Kidney epithelial cell (primary cell): Measurements from ENCODE around the gene MPHOSPH9. TPM values are rescaled to one million over a fixed set of nuclear protein-coding genes. Genes with fewer than 3 reads are reported as not detected.

ENCODE experiments used
- DNase-seq: peaks from one replicate; pipeline ENCODE4 v3.0.0-alpha.2; 2010; ENCODE audit warnings: low read depth
- H3K27me3 ChIP-seq: 2 replicates; pipeline ENCODE4 v1.6.0; 2011; ENCODE audit warnings: low read length; ENCODE audit not compliant: control insufficient read depth, insufficient read depth
- H3K36me3 ChIP-seq: 2 replicates; pipeline ENCODE4 v1.5.1; 2011; ENCODE audit warnings: low read length; ENCODE audit not compliant: control insufficient read depth, insufficient read depth
- H3K4me3 ChIP-seq: 2 replicates; pipeline ENCODE4 v1.5.1; 2011; ENCODE audit warnings: low read depth, mild to moderate bottlenecking, control low read depth, low read length
- total RNA-seq: library from RNA; depleted of rRNA; stranded (reverse); fragments of >200 nt; gene quantifications from 2 replicates; pipeline ENCODE4 v1.2.3, GENCODE V29; 2015
- TF ChIP-seq, protein P1 (sequence below): IDR thresholded peaks from 2 replicates; pipeline ENCODE4 v1.5.1; 2011; ENCODE audit warnings: mild to moderate bottlenecking, moderate library complexity, low read length, control low read depth, inconsistent platforms; ENCODE audit not compliant: insufficient read depth, poor library complexity, severe bottlenecking

MPHOSPH9 gene, protein sequence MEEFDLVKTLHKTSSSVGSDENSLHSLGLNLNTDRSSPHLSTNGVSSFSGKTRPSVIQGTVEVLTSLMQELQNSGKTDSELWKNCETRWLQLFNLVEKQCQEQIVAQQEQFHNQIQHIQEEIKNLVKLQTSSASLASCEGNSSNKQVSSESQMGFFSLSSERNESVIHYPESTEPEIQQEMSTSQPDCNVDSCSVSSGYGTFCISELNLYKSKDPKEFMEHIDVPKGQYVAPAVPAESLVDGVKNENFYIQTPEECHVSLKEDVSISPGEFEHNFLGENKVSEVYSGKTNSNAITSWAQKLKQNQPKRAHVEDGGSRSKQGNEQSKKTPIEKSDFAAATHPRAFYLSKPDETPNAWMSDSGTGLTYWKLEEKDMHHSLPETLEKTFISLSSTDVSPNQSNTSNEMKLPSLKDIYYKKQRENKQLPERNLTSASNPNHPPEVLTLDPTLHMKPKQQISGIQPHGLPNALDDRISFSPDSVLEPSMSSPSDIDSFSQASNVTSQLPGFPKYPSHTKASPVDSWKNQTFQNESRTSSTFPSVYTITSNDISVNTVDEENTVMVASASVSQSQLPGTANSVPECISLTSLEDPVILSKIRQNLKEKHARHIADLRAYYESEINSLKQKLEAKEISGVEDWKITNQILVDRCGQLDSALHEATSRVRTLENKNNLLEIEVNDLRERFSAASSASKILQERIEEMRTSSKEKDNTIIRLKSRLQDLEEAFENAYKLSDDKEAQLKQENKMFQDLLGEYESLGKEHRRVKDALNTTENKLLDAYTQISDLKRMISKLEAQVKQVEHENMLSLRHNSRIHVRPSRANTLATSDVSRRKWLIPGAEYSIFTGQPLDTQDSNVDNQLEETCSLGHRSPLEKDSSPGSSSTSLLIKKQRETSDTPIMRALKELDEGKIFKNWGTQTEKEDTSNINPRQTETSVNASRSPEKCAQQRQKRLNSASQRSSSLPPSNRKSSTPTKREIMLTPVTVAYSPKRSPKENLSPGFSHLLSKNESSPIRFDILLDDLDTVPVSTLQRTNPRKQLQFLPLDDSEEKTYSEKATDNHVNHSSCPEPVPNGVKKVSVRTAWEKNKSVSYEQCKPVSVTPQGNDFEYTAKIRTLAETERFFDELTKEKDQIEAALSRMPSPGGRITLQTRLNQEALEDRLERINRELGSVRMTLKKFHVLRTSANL
- total RNA-seq = 17.5 and 42.1 TPM in 2 replicates

DNA sequence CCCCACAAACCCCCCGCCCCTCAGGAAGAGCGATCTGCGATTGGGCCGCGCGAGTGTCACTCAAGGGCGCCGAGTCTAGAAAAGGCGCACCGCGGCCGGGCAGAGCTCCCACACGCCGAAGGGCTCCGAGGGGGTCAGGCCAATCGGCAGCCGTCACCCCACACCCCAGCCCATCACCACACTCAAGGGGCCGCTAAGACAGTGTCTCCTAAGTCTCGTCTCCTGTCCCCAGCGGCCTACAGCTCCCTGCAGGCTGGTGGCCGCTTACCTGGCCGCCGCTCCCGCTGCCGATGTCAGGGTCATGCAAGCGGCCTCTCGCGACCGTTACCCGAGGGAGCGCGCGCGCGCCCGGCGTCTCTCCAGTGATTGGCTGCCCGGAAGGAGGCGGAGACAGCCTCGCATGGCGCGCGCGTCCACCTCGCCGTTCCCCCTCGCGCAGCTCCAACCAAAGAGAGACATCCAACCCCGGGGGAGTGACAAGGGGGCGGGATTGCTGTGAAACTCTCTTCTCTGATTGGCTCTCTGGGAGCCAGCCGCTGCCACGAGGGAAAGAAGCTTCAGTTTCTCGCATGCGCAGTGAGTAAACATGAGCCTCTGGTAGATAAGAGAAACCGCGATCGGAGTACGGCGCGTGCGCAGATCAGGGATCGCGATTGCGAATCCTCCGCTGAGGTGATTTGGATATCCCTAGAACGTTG lies at the start of gene MPHOSPH9, which contains the start of gene MTRFR:
TSS of gene MPHOSPH9 (minus strand) at position 335 of the 698 bp plus-strand sequence. CDS start 2,777 bp downstream, outside the sequence.
TSS of gene MTRFR (plus strand) at position 630 of the 698 bp plus-strand sequence. CDS start 20,239 bp downstream, outside the sequence.
- DNase-seq = peak; percentile 98
- no peaks in the 10 kb centered on the region for H3K27me3 ChIP-seq
- peak within 1 kb of the TSS; percentile 83 for H3K4me3 ChIP-seq
- no peaks in the 10 kb centered on the region for H3K36me3 ChIP-seq
- TF ChIP-seq, protein P1, sequence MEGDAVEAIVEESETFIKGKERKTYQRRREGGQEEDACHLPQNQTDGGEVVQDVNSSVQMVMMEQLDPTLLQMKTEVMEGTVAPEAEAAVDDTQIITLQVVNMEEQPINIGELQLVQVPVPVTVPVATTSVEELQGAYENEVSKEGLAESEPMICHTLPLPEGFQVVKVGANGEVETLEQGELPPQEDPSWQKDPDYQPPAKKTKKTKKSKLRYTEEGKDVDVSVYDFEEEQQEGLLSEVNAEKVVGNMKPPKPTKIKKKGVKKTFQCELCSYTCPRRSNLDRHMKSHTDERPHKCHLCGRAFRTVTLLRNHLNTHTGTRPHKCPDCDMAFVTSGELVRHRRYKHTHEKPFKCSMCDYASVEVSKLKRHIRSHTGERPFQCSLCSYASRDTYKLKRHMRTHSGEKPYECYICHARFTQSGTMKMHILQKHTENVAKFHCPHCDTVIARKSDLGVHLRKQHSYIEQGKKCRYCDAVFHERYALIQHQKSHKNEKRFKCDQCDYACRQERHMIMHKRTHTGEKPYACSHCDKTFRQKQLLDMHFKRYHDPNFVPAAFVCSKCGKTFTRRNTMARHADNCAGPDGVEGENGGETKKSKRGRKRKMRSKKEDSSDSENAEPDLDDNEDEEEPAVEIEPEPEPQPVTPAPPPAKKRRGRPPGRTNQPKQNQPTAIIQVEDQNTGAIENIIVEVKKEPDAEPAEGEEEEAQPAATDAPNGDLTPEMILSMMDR = no peak

DNA sequence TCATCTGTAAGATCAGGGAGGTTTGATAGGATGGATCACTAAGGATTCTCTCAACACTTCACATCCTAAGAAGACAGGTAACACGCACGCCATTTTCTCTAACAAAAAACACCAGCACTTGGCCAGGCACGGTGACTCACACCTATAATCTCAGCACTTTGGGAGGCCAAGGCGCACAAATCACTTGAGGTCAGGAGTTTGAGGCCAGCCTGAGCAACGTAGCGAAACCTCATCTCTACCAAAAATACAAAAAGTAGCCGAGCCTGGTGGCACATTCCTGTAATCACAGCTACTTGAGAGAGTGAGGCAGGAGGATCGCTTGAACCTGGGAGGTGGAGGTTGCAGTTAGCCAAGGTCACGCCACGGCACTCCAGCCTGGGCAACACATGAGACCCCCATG lies 49.2 kb upstream of the MPHOSPH9 start:
- no peak overlapping the region for H3K4me3 ChIP-seq
- no peak for DNase-seq
- no peaks in the 10 kb centered on the region for H3K27me3 ChIP-seq
- no peaks in the 10 kb centered on the region for H3K36me3 ChIP-seq
- TF ChIP-seq, protein P1 = no peak

DNA sequence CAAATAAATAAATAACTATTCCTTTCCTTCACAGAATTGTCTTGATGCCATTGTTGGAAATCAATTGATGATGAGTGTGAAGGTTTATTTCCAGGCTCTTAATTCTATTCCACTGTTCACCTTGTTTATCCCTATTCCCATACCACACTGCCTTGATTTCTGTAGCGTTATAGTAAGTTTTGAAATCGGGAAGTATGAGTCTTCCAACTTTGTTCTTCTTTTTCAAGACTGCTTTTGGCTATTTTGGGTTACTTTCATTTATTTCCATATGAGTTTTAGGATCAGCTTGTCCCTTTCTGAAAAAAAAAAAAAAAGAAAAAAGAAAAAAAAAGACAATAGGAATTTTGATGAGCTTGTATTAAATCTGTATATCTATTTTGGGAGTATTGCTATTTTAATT lies 48.0 kb upstream of the MPHOSPH9 start:
- Histone ChIP-seq H3K27me3 (no peaks in the 10 kb centered on the region), H3K36me3 (no peaks in the 10 kb centered on the region), H3K4me3 (no peak overlapping the region)
- TF ChIP-seq, protein P1 = no peak
- DNase-seq = no peak

DNA sequence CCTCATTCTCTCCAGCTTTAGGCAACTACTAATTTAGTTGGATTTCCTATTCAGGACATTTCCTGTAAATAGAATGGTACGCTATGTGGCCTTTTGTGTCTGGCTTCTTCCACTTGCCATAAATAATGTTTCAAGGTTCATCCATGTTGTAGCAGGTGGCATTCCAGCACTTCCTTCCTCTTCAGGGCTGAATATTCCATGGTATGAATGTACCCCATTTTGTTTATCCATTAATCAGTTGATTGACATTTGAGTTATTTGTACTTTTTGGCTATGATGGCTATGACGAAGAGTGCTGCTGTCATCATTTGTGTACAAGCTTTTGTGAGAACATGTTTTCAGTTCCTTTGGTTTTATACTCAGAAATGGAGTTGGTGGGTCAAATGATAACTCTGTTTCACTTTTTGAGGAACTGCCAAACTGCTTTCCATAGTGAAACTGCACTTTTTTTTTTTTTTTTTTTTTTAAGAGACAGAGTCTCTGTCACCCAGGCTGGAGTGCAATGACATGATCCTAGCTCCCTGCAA lies 45.2 kb upstream of the MPHOSPH9 start:
- TF ChIP-seq, protein P1 = no peak
- no peak for DNase-seq
- Histone ChIP-seq H3K4me3 (no peak overlapping the region), H3K27me3 (no peaks in the 10 kb centered on the region), H3K36me3 (no peaks in the 10 kb centered on the region)

DNA sequence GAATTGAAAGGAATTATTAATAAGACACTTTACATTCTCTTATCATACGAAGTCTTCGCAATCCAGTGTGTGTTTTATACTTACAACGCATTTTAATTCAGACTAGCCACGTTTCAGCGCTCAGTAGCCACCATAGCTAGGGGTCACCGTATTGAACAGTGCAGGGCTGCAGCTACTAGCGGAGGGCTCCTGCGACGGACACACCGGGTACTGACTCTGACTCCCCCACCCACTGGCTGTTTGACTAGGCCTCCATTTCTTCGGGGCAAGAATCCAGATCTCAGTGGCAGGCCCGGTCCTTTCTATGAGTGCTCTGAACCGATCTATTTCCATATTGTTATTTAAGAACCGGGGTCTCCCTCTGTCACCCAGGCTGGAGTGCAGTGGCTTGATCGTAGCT lies 40.2 kb upstream of the MPHOSPH9 start:
- H3K36me3 ChIP-seq = no peaks in the 10 kb centered on the region
- no peak overlapping the region for H3K4me3 ChIP-seq
- DNase-seq = no peak
- TF ChIP-seq, protein P1 = no peak
- H3K27me3 ChIP-seq = no peaks in the 10 kb centered on the region
